Astrocyte (in vitro differentiated cells and primary cell): ENCODE results near the gene NAV2. TPM values are rescaled to one million over a fixed set of nuclear protein-coding genes. Genes with fewer than 3 reads are reported as not detected.

ENCODE experiments used
- DNase-seq: peaks from one replicate; pipeline ENCODE4 v3.0.0-alpha.2; 2010; ENCODE audit warnings: low read depth
- FAIRE-seq: peaks from 2 replicates; lab custom pipeline; 2011; peaks lifted over from hg19 to GRCh38; lab: Jason Lieb, UNC
- H2AFZ ChIP-seq: 2 replicates; pipeline ENCODE4 v1.6.0; 2012; ENCODE audit warnings: low read depth, low read length, inconsistent platforms
- H3K27ac ChIP-seq: 2 replicates; pipeline ENCODE4 v1.5.1; 2011; ENCODE audit warnings: low read depth, low read length, inconsistent platforms
- H3K27me3 ChIP-seq: 2 replicates; pipeline ENCODE4 v1.6.0; 2011; ENCODE audit warnings: low read length, inconsistent platforms; ENCODE audit not compliant: insufficient read depth
- H3K36me3 ChIP-seq: 2 replicates; pipeline ENCODE4 v1.5.1; 2011; ENCODE audit warnings: low read length, inconsistent platforms; ENCODE audit not compliant: insufficient read depth
- H3K4me1 ChIP-seq: 2 replicates; pipeline ENCODE4 v1.5.1; 2011; ENCODE audit warnings: low read length, inconsistent platforms; ENCODE audit not compliant: insufficient read depth
- H3K4me2 ChIP-seq: 2 replicates; pipeline ENCODE4 v1.6.0; 2012; ENCODE audit warnings: low read length, inconsistent platforms
- H3K4me3 ChIP-seq: 2 replicates; pipeline ENCODE4 v1.5.1; 2011; ENCODE audit warnings: low read depth, mild to moderate bottlenecking, low read length, inconsistent platforms; ENCODE audit not compliant: insufficient read depth
- H3K79me2 ChIP-seq: 2 replicates; pipeline ENCODE4 v1.6.0; 2012; ENCODE audit warnings: mild to moderate bottlenecking, low read length, inconsistent platforms; ENCODE audit not compliant: insufficient read depth
- H3K9ac ChIP-seq: 2 replicates; pipeline ENCODE4 v1.6.0; 2012; ENCODE audit warnings: mild to moderate bottlenecking, low read length, inconsistent platforms
- H3K9me3 ChIP-seq: 2 replicates; pipeline ENCODE4 v1.5.1; 2012; ENCODE audit warnings: low read depth, mild to moderate bottlenecking, low read length, inconsistent platforms; ENCODE audit not compliant: insufficient read depth
- H4K20me1 ChIP-seq: 2 replicates; pipeline ENCODE4 v1.6.0; 2012; ENCODE audit warnings: low read length, inconsistent platforms; ENCODE audit not compliant: insufficient read depth
- H3K27ac Mint-ChIP-seq: one replicate; pipeline ENCODE4 v1.8.0; 2021; ENCODE audit warnings: mild to moderate bottlenecking, mixed read lengths; ENCODE audit not compliant: unreplicated experiment
- H3K27me3 Mint-ChIP-seq: one replicate; pipeline ENCODE4 v1.8.0; 2021; ENCODE audit warnings: low read depth, mixed read lengths; ENCODE audit not compliant: unreplicated experiment
- H3K36me3 Mint-ChIP-seq: one replicate; pipeline ENCODE4 v1.8.0; 2021; ENCODE audit warnings: low read depth, mixed read lengths; ENCODE audit not compliant: unreplicated experiment
- H3K4me1 Mint-ChIP-seq: one replicate; pipeline ENCODE4 v1.8.0; 2021; ENCODE audit warnings: low read depth, mixed read lengths; ENCODE audit not compliant: unreplicated experiment
- H3K4me3 Mint-ChIP-seq: one replicate; pipeline ENCODE4 v1.8.0; 2021; ENCODE audit warnings: mild to moderate bottlenecking, moderate library complexity, mixed read lengths; ENCODE audit not compliant: unreplicated experiment
- H3K9me3 Mint-ChIP-seq: one replicate; pipeline ENCODE4 v1.8.0; 2021; ENCODE audit warnings: mild to moderate bottlenecking, mixed read lengths; ENCODE audit not compliant: unreplicated experiment
- CTCF ChIP-seq: IDR thresholded peaks from 2 replicates; pipeline ENCODE4 v1.5.1; 2011; ENCODE audit warnings: low read depth, mild to moderate bottlenecking, inconsistent platforms, low read length, moderate library complexity; ENCODE audit not compliant: insufficient read depth
- EZH2 ChIP-seq: IDR thresholded peaks from 2 replicates; pipeline ENCODE4 v1.6.1; 2012; ENCODE audit warnings: mild to moderate bottlenecking, low read length, inconsistent platforms; ENCODE audit not compliant: insufficient read depth
- total RNA-seq: library from RNA; stranded (reverse); gene quantifications from 2 replicates; pipeline ENCODE4 v1.2.1, GENCODE V29; 2021

The NAV2 gene
- total RNA-seq, 1 donor from 2014 or later, result 20.6 TPM

- H3K4me1 ChIP-seq, result no peaks in the 10 kb centered on the region
- H3K79me2 ChIP-seq, result no peaks in the 10 kb centered on the region
- no peak overlapping the region for H3K27ac ChIP-seq
- no peak overlapping the region for H2AFZ ChIP-seq
- no peaks in the 10 kb centered on the region for H3K36me3 ChIP-seq
- peaks cover 2% of the 10 kb centered on the region for H3K9me3 Mint-ChIP-seq
- no peaks in the 10 kb centered on the region for H4K20me1 ChIP-seq
- no peak overlapping the region for H3K9ac ChIP-seq
- no peak overlapping the region for H3K4me3 ChIP-seq
- H3K4me1 Mint-ChIP-seq, result peaks cover 23% of the 10 kb centered on the region
- H3K4me2 ChIP-seq, result no peak overlapping the region
- no peaks in the 10 kb centered on the region for H3K9me3 ChIP-seq
- no peaks in the 10 kb centered on the region for H3K27me3 Mint-ChIP-seq
- H3K27ac Mint-ChIP-seq, result peak overlapping the region; percentile 50
- FAIRE-seq (no peak), DNase-seq (no peak)
- no peaks in the 10 kb centered on the region for H3K27me3 ChIP-seq
- TF ChIP-seq EZH2 (no peak), CTCF (no peak)
- no peaks in the 10 kb centered on the region for H3K36me3 Mint-ChIP-seq
- no peak overlapping the region for H3K4me3 Mint-ChIP-seq
These were observed 300.9 kb downstream of the NAV2 start for GRCh38 chr11:20013346-20014066.

- Mint-ChIP-seq H3K4me1 (peaks cover 23% of the 10 kb centered on the region), H3K4me3 (no peak overlapping the region), H3K27me3 (no peaks in the 10 kb centered on the region), H3K9me3 (peaks cover 2% of the 10 kb centered on the region), H3K27ac (peak overlapping the region; percentile 50), H3K36me3 (no peaks in the 10 kb centered on the region)
- no peak for TF ChIP-seq CTCF
- no peak for TF ChIP-seq EZH2
- no peak overlapping the region for H3K27ac ChIP-seq
- no peaks in the 10 kb centered on the region for H4K20me1 ChIP-seq
- no peaks in the 10 kb centered on the region for H3K36me3 ChIP-seq
- H3K4me2 ChIP-seq, result no peak overlapping the region
- H3K9ac ChIP-seq, result no peak overlapping the region
- no peak for DNase-seq
- no peak overlapping the region for H3K4me3 ChIP-seq
- H3K27me3 ChIP-seq, result no peaks in the 10 kb centered on the region
- H3K4me1 ChIP-seq, result no peaks in the 10 kb centered on the region
- no peaks in the 10 kb centered on the region for H3K9me3 ChIP-seq
- H2AFZ ChIP-seq, result no peak overlapping the region
- FAIRE-seq, result no peak
- H3K79me2 ChIP-seq, result no peaks in the 10 kb centered on the region
These were observed 301.4 kb downstream of the NAV2 start for GRCh38 chr11:20014067-20014402.

GRCh38 chr11:20015101-20015500 is 302.5 kb downstream of the NAV2 start:
- no peak for FAIRE-seq
- no peaks in the 10 kb centered on the region for H3K4me1 ChIP-seq
- no peak for DNase-seq
- H3K36me3 ChIP-seq, result no peaks in the 10 kb centered on the region
- no peak overlapping the region for H3K27ac ChIP-seq
- no peak overlapping the region for H3K9ac ChIP-seq
- H3K4me3 ChIP-seq, result no peak overlapping the region
- Mint-ChIP-seq H3K36me3 (no peaks in the 10 kb centered on the region), H3K27ac (no peak overlapping the region), H3K27me3 (no peaks in the 10 kb centered on the region), H3K4me3 (no peak overlapping the region), H3K9me3 (peaks cover 2% of the 10 kb centered on the region), H3K4me1 (peaks cover 23% of the 10 kb centered on the region)
- H3K9me3 ChIP-seq, result no peaks in the 10 kb centered on the region
- no peak overlapping the region for H3K4me2 ChIP-seq
- H3K79me2 ChIP-seq, result no peaks in the 10 kb centered on the region
- H4K20me1 ChIP-seq, result no peaks in the 10 kb centered on the region
- H2AFZ ChIP-seq, result no peak overlapping the region
- no peaks in the 10 kb centered on the region for H3K27me3 ChIP-seq
- TF ChIP-seq EZH2 (no peak), CTCF (no peak)
